ENCODE measurements around the gene CUX1.

Gene CUX1

GRCh38 chr7:101937717-101938514, 120.5 kb downstream of the CUX1 start:
- Histone ChIP-seq H3K4me1 (ENCODE audit: low read depth, poor library complexity, severe bottlenecking) (peaks cover 49% of the 10 kb centered on the region), H3K27ac (no peak overlapping the region), H2AFZ (ENCODE audit: low read depth) (no peak overlapping the region), H3K27me3 (ENCODE audit: insufficient read depth, low read depth) (no peaks in the 10 kb centered on the region), H3K9ac (no peak overlapping the region), H3K4me3 (IDR thresholded peaks at IDR 0.05; ENCODE audit: insufficient read depth, low read depth, low read length) (no peak overlapping the region), H3K36me3 (ENCODE audit: insufficient read depth) (no peaks in the 10 kb centered on the region), H3K79me2 (ENCODE audit: insufficient read depth, low read depth) (no peaks in the 10 kb centered on the region), H3K4me2 (no peak overlapping the region), H4K20me1 (ENCODE audit: insufficient read depth) (peaks cover 4% of the 10 kb centered on the region; the same call in 1 of the 2 replicates)
- no peak for TF ChIP-seq CTCF (conservative IDR thresholded peaks at IDR 0.05; ENCODE audit: low read depth, low read length)

GRCh38 chr7:101939136-101939695, 121.8 kb downstream of the CUX1 start:
- peaks cover 6% of the 10 kb centered on the region; the same call in 1 of the 2 replicates for H3K79me2 ChIP-seq (ENCODE audit: insufficient read depth, low read depth)
- no peaks in the 10 kb centered on the region for H3K27me3 ChIP-seq (ENCODE audit: insufficient read depth, low read depth)
- H4K20me1 ChIP-seq (ENCODE audit: insufficient read depth) = peaks cover 4% of the 10 kb centered on the region; the same call in 1 of the 2 replicates
- peak overlapping the region; percentile 35; the same call in 1 of the 2 replicates for H3K4me2 ChIP-seq
- peaks cover 48% of the 10 kb centered on the region for H3K4me1 ChIP-seq (ENCODE audit: low read depth, poor library complexity, severe bottlenecking)
- H3K36me3 ChIP-seq (ENCODE audit: insufficient read depth) = no peaks in the 10 kb centered on the region
- H3K4me3 ChIP-seq (IDR thresholded peaks at IDR 0.05; ENCODE audit: insufficient read depth, low read depth, low read length) = no peak overlapping the region
- no peak for TF ChIP-seq CTCF (conservative IDR thresholded peaks at IDR 0.05; ENCODE audit: low read depth, low read length)
- no peak overlapping the region for H2AFZ ChIP-seq (ENCODE audit: low read depth)
- no peak overlapping the region for H3K27ac ChIP-seq
- H3K9ac ChIP-seq = no peak overlapping the region

- Histone ChIP-seq H3K4me3 (IDR thresholded peaks at IDR 0.05; ENCODE audit: insufficient read depth, low read depth, low read length) (no peak overlapping the region), H3K27ac (no peak overlapping the region), H2AFZ (ENCODE audit: low read depth) (no peak overlapping the region), H3K27me3 (ENCODE audit: insufficient read depth, low read depth) (no peaks in the 10 kb centered on the region), H3K36me3 (ENCODE audit: insufficient read depth) (no peaks in the 10 kb centered on the region), H4K20me1 (ENCODE audit: insufficient read depth) (peaks cover 4% of the 10 kb centered on the region; the same call in 1 of the 2 replicates), H3K79me2 (ENCODE audit: insufficient read depth, low read depth) (peaks cover 6% of the 10 kb centered on the region; the same call in 1 of the 2 replicates), H3K4me2 (peak overlapping the region; percentile 81; the same call in 1 of the 2 replicates), H3K9ac (no peak overlapping the region), H3K4me1 (ENCODE audit: low read depth, poor library complexity, severe bottlenecking) (peaks cover 48% of the 10 kb centered on the region)
- no peak for TF ChIP-seq CTCF (conservative IDR thresholded peaks at IDR 0.05; ENCODE audit: low read depth, low read length)
Observed at GRCh38 chr7:101940151-101940550, 122.7 kb downstream of the CUX1 start.

GRCh38 chr7:101940830-101941229, 123.4 kb downstream of the CUX1 start:
- H3K9ac ChIP-seq = no peak overlapping the region
- no peak overlapping the region for H2AFZ ChIP-seq (ENCODE audit: low read depth)
- no peaks in the 10 kb centered on the region for H3K36me3 ChIP-seq (ENCODE audit: insufficient read depth)
- no peak overlapping the region for H3K27ac ChIP-seq
- H4K20me1 ChIP-seq (ENCODE audit: insufficient read depth) = peaks cover 4% of the 10 kb centered on the region; the same call in 1 of the 2 replicates
- H3K4me3 ChIP-seq (IDR thresholded peaks at IDR 0.05; ENCODE audit: insufficient read depth, low read depth, low read length) = no peak overlapping the region
- TF ChIP-seq CTCF (conservative IDR thresholded peaks at IDR 0.05; ENCODE audit: low read depth, low read length) = no peak
- peaks cover 48% of the 10 kb centered on the region for H3K4me1 ChIP-seq (ENCODE audit: low read depth, poor library complexity, severe bottlenecking)
- peak overlapping the region; percentile 81 for H3K4me2 ChIP-seq
- H3K79me2 ChIP-seq (ENCODE audit: insufficient read depth, low read depth) = peaks cover 6% of the 10 kb centered on the region; the same call in 1 of the 2 replicates
- no peaks in the 10 kb centered on the region for H3K27me3 ChIP-seq (ENCODE audit: insufficient read depth, low read depth)

All from KMS-11 (cell line).